Type B pancreatic cell (in vitro differentiated cells): ENCODE measurements around the gene ST8SIA1. TPM values are rescaled to one million over a fixed set of nuclear protein-coding genes. Genes with fewer than 3 reads are reported as not detected.
"Not testable (repeated sequence)": the region's sequence is repeated elsewhere in the genome, so short reads cannot be mapped to it uniquely, and the experiment has no call there.

ENCODE experiments used
- DNase-seq: peaks from one replicate; pipeline ENCODE4 v3.0.0; 2021; ENCODE audit warnings: mixed read lengths; ENCODE audit not compliant: unreplicated experiment; ENCODE audit errors: extremely low spot score
- H3K27ac Mint-ChIP-seq: 2 replicates; pipeline ENCODE4 v1.8.0; 2021; ENCODE audit warnings: mild to moderate bottlenecking, mixed read lengths
- H3K27me3 Mint-ChIP-seq: 2 replicates; pipeline ENCODE4 v1.8.0; 2021; ENCODE audit warnings: mixed read lengths
- H3K36me3 Mint-ChIP-seq: 2 replicates; pipeline ENCODE4 v1.8.0; 2021; ENCODE audit warnings: mixed read lengths
- H3K4me1 Mint-ChIP-seq: one replicate; pipeline ENCODE4 v1.8.0; 2021; ENCODE audit warnings: mixed read lengths; ENCODE audit not compliant: unreplicated experiment
- H3K4me3 Mint-ChIP-seq: 2 replicates; pipeline ENCODE4 v1.8.0; 2021; ENCODE audit warnings: mild to moderate bottlenecking, mixed read lengths
- H3K9me3 Mint-ChIP-seq: 2 replicates; pipeline ENCODE4 v1.8.0; 2021; ENCODE audit warnings: mixed read lengths
- CTCF ChIP-seq: fragments of 200-600 bp; sonication (generic); conservative IDR thresholded peaks from 2 replicates; pipeline ENCODE4 v1.5.0; 2021; ENCODE audit warnings: antibody characterized with exemption, mild to moderate bottlenecking
- total RNA-seq: library from RNA; stranded (reverse); gene quantifications from 2 replicates; pipeline ENCODE4 v1.2.1, GENCODE V29; 2021; ENCODE audit warnings: low replicate concordance

ST8SIA1 gene
- total RNA-seq, 1 donor from 2014 or later: 6.3 TPM

- Mint-ChIP-seq H3K27ac (no peak overlapping the region), H3K4me3 (no peak overlapping the region), H3K36me3 (no peaks in the 10 kb centered on the region), H3K27me3 (peaks cover 3% of the 10 kb centered on the region), H3K9me3 (no peaks in the 10 kb centered on the region), H3K4me1 (peaks cover 4% of the 10 kb centered on the region)
- DNase-seq: no peak
- TF ChIP-seq CTCF: no peak
These were observed 174.0 kb downstream of the ST8SIA1 start for GRCh38 chr12:22160396-22161003.

- peaks cover 18% of the 10 kb centered on the region for H3K27me3 Mint-ChIP-seq
- H3K36me3 Mint-ChIP-seq, DNase-seq, H3K27ac Mint-ChIP-seq, H3K4me1 Mint-ChIP-seq, H3K4me3 Mint-ChIP-seq, H3K9me3 Mint-ChIP-seq: not testable (repeated sequence)
These were observed 185.2 kb downstream of the ST8SIA1 start for GRCh38 chr12:22149286-22149685.

- H3K9me3 Mint-ChIP-seq, DNase-seq, H3K36me3 Mint-ChIP-seq, H3K4me1 Mint-ChIP-seq, H3K4me3 Mint-ChIP-seq, H3K27ac Mint-ChIP-seq: not testable (repeated sequence)
- H3K27me3 Mint-ChIP-seq: peaks cover 16% of the 10 kb centered on the region
These were observed 187.8 kb downstream of the ST8SIA1 start for GRCh38 chr12:22146686-22147085.

Other genes starting within 250 kb of the ST8SIA1 start
- 49.5 and 64.8 TPM in 2 replicates for gene C2CD5, start 209.8 kb upstream of the ST8SIA1 start, total RNA-seq